ENCODE measurements around the gene F13B.
"Not testable (repeated sequence)": the region's sequence is repeated elsewhere in the genome, so short reads cannot be mapped to it uniquely, and the experiment has no call there.

F13B gene

GRCh38 chr1:197066719-197067456, at the start of gene F13B:
F13B (minus strand) TSS chr1:197067260; CDS start chr1:197067223, 37 bp downstream.
- no peak for DNase-seq

- no peak for DNase-seq
These were observed 49.1 kb upstream of the F13B start for GRCh38 chr1:197116156-197116555.

- DNase-seq = no peak
These were observed 39.8 kb upstream of the F13B start for GRCh38 chr1:197106869-197107268.

GRCh38 chr1:197103300-197103699, 36.2 kb upstream of the F13B start:
- no peak for DNase-seq

- no peak for DNase-seq
These were observed 34.9 kb upstream of the F13B start for GRCh38 chr1:197101978-197102377.

DNA sequence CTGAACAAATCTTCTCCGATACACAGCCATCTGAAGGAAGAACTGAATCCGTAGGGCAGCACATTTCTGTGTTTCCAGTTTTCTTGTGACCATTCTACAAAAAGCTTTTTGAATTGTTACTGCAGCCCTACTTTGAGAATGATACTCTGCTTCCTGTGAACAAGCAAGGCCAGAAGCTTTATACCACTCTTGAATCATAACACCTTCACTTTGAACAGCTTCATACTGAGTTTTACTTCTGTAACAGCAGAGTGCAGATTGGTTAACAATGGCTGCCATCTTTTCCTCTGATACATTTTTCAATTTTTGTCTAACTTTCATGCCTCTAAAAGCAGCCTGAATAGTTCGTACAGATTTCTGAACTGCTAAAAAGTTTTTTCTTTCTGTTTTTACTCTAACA, 33.6 kb upstream of the F13B start:
- DNase-seq = no peak

DNA sequence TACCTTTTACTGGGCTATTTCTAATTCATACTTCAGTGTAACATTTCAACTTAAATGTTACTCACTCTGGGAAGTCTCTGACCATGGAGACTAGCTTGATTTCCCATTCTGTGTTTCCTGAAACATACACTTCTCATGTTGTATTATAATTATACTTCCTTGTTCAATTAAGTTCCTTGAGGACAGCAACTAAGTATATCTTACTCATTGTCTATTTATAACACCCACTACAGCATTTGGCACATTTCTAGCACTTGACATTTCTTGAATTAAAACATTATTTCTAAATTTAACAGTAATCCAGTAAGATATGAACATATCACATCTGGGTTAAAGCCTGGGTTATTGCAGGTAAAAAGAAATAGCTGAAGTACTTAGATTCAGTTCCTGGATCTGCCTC, 32.4 kb upstream of the F13B start:
- DNase-seq = no peak

GRCh38 chr1:197096971-197097370, 29.9 kb upstream of the F13B start:
- not testable (repeated sequence) for DNase-seq

DNA sequence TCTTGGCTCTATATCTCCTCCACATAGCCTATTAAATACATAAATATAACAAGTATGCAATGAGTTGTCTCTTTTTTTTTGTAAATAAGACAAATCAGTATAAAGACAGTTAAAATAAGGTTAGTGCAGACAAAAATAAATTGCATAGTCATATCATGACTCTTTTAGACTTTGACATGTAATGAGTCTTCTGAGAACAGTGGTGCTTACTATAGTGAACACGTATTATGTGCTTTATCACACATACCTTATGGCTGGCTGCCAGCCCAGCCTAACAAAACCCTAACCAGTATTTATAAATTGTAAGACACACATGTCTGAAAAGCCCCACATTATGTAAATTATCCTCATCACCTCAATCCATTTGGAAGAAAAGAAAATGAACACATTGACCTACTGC, 29.1 kb upstream of the F13B start:
- no peak for DNase-seq

- DNase-seq = no peak
These were observed 26.3 kb upstream of the F13B start for GRCh38 chr1:197093226-197093885.

DNA sequence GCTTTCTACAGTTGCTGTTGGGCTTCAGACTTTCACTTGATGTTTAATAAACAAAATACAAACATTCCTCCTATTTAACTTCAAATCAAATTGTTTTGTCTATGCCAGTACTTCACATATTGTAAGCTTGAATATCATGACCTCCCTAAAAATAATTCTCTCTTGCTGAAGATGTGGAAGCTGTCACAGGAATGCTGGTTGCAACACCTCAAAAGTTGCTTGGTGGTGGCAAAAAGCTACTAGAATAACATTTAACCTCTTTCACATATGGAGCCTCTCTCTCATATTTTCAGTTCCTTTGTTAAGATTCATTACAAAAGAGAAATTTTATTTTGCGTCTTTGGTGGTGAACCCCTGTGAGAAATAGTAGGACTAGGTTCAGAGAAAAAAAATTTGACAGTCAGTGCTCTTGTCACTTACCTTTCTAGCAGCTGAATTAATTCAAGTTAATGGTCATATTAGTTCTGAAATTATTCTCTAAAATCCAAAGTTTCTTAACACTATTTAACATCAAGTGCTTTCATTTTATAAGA, 25.5 kb upstream of the F13B start:
- DNase-seq = no peak

GRCh38 chr1:197083474-197083873, 16.4 kb upstream of the F13B start:
- no peak for DNase-seq

DNA sequence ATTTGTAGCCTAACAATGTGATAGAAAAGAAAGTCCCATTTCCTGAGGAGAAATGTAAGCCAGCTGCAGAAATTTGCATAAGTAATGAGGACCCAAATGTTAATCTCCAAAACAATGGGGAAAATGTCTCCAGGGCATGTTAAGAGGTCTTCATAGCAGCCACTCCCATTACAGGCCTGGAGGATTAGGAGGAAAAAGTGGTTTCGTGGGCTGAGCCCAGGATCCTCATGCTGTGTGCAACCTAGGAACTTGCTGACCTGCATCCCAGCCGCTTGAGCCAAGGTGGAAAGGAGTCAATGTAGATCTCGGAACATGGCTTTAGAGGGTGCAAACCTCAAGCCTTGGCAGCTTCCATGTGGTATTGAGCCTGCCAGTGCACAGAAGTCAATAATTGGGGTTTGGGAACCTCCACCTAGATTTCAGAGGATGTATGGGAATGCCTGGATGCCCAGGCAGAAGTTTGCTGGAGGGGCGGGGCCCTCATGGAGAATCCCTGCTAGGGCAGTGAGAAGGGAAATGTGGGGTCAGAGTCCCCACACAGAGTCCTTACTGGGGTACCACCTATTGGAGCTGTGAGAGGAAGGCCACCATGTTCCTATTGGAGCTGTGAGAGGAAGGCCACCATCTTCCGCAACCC, 14.2 kb upstream of the F13B start:
- DNase-seq = no peak

DNA sequence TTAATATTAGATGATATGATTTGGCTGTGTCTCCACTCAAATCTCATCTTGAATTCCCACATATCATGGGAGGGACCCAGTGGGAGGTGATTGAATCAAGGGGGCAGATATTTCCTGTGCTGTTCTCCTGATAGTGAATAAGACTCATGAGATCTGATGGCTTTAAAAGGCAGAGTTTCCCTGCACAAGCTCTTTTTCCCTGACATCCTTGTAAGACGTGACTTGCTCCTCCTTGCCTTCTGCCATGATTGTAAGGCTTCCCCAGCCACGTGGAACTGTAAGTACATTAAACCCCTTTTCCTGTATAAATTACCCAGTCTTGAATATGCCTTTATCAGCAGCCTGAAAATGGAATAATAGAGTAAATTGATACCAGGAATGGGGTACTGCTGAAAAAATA, 13.3 kb upstream of the F13B start:
- no peak for DNase-seq

DNA sequence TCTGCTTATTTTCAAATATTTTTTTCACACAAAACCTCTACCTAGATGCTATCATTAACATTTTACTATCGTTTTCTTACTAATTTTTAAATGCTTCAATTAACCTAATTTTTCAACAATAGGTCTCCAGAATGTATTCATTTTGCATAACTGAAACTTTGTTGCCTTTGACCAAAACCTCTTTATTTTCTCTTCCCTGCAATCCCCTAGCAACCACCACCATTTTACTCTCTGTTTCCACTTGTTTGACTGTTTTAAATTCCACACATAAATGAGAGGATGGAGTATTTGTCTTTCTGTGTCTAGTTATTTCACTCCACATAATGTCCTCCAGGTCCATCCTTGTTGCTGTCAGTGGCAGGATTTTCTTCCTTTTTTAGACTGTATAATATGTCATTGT, 9.5 kb upstream of the F13B start:
- no peak for DNase-seq

- DNase-seq = no peak
These were observed 6.9 kb upstream of the F13B start for GRCh38 chr1:197073978-197074377.

DNA sequence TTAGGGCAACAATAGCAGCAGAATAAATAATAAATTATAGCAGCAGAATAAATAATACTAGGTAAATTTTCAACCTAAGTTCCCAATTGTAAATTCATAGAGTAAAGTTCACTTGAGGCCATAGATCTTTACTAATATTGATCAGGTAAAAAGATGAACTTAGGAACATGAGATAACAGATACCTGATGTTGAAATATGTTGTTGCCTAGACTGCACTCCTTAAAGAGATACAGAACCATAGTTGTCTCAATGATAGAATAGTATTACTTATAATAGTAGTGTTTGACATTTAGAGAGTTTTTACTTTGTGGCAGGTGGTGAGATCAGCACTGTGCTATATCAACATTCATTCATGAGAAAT, 378 bp upstream of the F13B start:
- no peak for DNase-seq

DNA sequence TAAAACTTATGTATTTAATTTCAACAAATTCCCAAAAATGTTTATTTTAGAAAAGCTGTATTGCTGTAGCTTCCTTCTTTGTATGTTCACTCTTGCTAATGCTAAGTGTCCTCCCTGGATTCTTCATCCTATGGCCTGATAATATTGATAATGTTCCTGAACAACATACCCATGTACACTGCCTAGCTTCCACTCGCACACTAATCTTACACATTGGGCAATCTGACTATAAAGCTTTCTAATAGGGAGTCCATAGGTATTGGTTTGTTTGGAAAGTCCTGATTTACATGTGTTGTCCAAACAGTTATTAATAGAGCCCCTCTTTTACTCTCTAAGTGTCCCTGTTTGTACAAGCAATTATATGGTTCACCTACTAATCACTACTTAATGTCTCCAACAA, 783 bp downstream of the F13B start:
- no peak for DNase-seq

- no peak for DNase-seq
These were observed 1.5 kb downstream of the F13B start for GRCh38 chr1:197065559-197065958.

DNA sequence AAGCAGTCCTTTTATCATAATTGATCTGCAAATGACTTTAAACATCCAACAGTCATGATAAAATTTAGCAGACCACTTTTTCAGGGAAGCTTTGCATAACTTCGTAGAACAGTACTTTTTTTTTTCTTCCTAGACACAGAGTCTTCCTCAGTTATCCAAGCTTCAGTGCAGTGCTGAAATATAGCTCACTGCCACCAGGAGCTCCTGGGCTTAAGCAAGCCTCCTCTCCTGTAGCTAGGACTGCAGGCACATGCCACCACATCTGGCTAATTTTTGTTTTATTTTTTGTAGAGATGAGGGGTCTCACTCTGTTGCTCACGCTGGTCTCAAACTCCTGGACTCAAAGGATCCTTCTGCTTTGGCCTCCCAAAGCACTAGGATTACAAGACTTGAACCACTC, 3.8 kb downstream of the F13B start:
- no peak for DNase-seq

DNA sequence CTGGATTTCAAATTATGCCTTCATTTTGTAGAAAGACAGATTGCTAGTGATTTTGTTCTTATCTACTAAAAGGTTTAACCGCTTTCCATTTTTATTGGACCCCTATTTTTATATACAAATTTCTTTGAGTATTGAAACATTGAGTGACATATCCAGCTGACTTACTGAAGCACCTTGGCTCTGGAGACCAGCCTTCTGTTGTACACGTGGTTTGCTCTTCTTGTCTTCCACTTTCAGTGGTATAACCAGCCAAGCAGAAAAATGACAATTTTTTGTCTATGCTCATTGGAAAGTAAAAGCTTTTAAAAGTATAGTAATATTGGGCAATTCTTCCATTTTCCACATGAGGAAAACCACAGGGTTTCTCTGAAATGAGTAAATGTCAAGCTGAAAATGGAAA, 4.4 kb downstream of the F13B start:
- no peak for DNase-seq

DNA sequence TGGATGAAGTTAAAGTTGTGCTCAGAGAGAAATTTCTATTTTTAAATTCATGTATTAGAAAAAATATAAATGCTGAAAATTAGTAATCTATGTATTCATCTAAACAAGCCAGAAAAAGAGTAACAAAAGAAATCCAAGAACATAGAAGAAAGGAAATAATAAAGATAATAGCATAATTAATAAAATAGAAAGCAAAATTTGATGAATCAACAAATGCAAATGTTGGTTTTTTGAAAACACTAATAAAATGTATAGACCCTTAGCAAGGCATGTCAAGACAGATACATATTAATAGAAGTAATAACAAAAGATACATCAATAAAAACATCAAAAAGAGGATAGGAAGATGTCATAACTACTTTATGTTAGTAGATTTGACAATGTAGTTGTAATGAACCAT, 18.0 kb downstream of the F13B start:
- DNase-seq = no peak

DNA sequence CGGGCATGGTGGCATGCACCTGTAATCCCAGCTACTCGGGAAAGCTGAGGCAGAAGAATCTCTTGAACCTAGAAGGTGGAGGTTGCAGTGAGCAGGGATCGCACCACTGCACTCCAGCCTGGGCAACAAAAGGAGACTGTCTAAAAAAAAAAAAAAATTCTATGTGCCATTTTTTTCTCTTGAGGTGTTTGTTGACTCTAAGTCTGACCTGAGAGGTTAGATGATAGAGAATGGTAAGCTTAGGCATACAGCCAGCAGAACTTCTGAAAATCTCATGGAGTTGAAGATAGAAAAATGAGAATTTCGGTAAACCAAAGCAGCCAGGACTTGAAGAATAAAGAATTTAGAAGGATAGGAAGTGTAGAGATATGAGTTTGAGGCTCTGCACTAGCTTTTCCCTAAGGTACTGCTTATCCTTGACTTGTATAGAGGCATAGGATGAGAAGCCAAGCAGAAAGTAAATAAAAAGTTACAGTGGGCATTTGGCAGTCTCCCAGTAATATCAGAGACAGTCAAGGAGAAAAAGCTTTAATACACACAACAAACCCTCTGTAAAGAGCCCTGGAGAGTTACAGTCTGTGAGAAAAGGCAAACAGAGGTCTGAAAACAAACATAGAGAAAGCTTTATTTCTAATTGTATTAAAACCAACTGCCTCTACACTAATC, 24.3 kb downstream of the F13B start:
- DNase-seq = no peak
